Suprapubic skin (tissue), 4 donors: ENCODE data around the gene ARMC12.

ENCODE experiments used
- EP300 ChIP-seq: sonication (generic); formaldehyde crosslinking; IDR thresholded peaks from one replicate; pipeline ENCODE4 v1.6.1; 2017; ENCODE audit warnings: antibody characterized with exemption
- POLR2A ChIP-seq, 2 donors: fragments of 450-650 bp; IDR thresholded peaks; one replicate each; pipeline ENCODE4 v1.6.1; 2017; ENCODE audit warnings: antibody characterized with exemption in 2 of 2, mild to moderate bottlenecking in 2 of 2, moderate library complexity in 2 of 2
- POLR2AphosphoS5 ChIP-seq, 3 donors: sonication (generic); formaldehyde crosslinking; IDR thresholded peaks; one replicate each; pipeline ENCODE4 v1.6.1; 2017; ENCODE audit warnings: antibody characterized with exemption in 3 of 3
- TF ChIP-seq, protein P1 (sequence below), 2 donors: fragments of 200-600 bp in 1 of 2; fragments of 450-650 bp in 1 of 2; sonication (generic) in 1 of 2; IDR thresholded peaks; one replicate each; pipeline ENCODE4 v1.5.1; 2016 to 2019; ENCODE audit warnings: antibody characterized with exemption in 2 of 2, mild to moderate bottlenecking in 1 of 2, moderate library complexity in 1 of 2

DNA sequence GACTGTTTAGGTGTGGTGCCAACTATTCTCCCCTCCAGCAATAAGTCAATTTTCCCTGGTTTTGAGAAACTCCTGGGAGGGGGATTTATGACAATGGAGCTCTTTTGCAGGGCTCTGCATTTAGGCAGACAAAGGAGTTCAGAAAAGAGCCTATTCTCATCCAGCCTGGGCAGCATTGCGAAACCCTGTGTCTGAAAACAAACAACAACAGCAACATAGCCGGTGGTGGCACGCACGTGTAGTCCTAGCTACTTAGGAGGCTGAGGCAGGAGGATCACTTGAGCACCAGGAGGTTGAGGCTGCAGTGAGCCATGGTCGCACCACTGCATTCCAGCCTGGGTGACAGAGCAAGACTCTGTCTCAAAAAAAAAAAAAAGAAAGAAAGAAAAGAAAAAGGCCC lies 53.9 kb downstream of the ARMC12 start:
- TF ChIP-seq, protein P1, sequence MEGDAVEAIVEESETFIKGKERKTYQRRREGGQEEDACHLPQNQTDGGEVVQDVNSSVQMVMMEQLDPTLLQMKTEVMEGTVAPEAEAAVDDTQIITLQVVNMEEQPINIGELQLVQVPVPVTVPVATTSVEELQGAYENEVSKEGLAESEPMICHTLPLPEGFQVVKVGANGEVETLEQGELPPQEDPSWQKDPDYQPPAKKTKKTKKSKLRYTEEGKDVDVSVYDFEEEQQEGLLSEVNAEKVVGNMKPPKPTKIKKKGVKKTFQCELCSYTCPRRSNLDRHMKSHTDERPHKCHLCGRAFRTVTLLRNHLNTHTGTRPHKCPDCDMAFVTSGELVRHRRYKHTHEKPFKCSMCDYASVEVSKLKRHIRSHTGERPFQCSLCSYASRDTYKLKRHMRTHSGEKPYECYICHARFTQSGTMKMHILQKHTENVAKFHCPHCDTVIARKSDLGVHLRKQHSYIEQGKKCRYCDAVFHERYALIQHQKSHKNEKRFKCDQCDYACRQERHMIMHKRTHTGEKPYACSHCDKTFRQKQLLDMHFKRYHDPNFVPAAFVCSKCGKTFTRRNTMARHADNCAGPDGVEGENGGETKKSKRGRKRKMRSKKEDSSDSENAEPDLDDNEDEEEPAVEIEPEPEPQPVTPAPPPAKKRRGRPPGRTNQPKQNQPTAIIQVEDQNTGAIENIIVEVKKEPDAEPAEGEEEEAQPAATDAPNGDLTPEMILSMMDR (IDR thresholded peaks at IDR 0.05) = no peak
- TF ChIP-seq POLR2A (IDR thresholded peaks at IDR 0.05) = no peak
- TF ChIP-seq POLR2AphosphoS5 (IDR thresholded peaks at IDR 0.05) = no peak
- TF ChIP-seq EP300 = no peak
